HG03565 (cell line): Measurements from ENCODE around the gene PLEKHM1.

Source experiments
- ATAC-seq: cut with Tn5 transposase; IDR thresholded peaks from one replicate; pipeline ENCODE4 v1.9.1; 2021; ENCODE audit warnings: mild to moderate bottlenecking, moderate library complexity; ENCODE audit not compliant: unreplicated experiment

PLEKHM1 gene

DNA sequence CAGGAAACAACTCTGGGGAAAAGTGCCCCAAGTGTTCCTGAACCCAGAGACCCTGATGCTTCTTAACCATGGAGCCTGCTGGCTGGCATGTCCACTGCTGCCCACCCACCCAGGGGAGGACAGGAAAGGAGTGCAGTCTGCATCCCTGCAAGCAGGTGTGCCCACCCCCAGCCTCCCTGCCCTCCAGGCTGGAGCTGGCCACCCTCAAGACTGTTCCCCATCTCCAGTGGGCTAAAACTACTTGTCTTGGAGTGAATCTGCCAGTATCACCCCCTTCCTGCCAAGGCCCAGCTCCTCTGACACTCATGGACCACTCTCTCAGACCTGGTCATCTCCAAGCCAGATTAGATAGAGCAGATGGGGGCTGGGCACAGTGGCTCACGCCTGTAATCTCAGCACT lies 87.6 kb downstream of the PLEKHM1 start:
- ATAC-seq: no peak

DNA sequence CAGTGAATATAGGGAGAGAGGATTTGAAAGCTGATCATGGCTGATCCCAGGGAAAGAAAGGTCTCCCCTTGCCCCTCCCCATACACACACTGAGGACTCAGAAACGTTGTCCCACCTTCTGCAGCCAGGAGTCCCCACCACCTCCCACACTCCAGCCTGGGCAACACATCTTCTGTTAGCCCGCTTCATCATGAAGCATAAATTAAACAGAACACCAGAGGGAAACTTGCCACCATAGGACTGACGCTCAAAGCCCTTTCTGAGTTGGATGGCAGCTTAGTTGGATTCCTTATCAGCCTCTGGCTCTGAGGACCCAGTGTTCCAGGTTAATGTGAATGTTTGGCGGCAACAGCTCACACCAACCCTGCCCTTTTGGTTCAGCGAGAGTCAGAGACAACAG lies 91.7 kb downstream of the PLEKHM1 start:
- ATAC-seq: no peak

DNA sequence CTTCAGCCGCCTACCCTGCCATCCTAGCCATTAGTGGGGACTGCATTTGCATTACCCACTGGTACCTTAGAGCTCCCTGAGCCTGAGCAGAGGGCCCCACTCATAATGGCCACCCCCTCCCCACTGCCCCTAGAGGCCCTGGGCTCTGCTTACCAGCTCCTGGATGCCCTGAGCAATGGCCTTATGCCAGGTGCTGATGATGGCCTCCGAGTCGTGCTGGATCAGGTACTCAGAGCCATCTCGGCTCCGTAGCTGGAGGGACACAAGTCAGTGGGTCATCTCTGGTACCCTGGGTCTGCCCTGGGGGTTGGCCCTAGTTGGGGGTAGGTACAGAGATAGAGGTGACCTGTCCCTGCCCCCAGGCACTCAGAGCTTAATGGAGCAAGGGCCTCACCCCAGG lies 92.7 kb downstream of the PLEKHM1 start:
- ATAC-seq: no peak

DNA sequence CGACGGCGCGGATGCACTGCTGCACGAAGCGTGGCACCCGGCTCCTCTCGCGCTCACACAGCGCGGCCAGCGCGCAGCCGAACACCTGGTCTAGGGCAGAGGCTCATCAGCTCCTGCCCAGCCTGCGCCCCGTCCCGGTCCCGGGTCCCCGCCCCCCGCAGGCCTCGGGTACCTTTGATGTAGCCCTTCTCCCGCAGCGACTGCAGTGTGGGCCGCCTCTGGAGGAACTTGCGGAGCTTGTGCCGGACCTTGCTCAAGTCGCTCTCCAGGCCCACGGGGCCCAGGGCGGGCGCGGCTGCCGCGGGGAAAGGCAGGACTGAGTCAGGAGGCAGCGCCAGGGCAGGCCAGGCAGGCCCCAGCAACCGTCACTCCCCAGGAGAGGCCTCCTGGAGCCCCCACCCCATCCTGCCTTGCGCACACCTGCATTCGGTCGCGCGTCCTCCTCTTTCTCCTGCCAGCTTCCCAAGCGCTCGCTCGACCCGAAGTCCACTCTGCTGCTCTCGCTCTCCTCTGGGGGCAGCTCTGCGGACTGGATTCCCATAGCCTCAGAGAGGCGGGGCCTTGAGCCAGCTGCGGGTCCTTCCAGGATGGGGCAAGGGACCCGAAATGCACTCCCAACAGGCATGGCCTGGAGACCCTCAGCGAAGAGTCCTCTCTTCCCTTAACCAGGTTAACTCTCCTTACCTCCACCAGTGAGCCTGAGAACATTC lies 93.9 kb downstream of the PLEKHM1 start:
- ATAC-seq: no peak

DNA sequence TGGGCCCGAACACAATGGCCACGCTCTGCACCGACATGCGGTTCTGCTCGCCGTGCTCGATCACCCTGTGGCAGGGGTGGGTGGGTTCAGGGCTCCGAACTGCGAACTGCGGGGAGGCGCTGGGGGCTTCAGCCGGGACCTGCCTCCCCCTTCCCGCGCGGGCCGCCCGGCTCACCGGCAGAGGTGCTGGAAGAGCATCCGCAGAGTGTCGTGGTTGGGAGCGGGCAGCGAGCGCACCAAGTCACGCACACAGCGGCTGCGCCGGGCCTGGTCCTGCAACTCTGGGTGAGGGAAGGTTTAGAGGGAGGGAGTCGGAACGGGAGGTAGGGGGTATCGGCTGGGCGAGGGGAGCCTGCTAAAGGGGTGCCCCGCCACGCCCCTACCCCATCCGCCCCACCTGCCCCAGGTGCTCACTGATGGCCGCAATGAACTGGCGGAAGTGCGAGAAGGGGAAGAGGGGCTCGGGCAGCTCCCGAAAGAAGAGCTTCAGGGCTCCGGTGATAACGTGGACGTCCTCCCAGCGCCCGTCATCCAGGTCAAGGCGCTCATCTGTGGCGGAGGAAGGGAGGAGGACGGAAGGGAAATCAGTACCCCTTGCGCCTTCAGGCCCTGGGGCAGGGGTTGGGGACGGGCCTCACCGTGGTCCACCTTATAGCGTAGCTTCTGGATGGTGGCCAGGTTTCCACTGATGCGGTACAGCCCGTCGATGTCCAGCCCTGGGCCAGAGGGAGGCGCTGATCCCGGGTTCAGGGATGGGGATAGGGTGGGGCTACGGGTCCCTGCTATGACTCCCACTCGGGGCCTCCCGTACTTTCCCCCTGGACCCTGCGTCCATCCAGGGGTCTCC lies 94.7 kb downstream of the PLEKHM1 start:
- no peak for ATAC-seq

DNA sequence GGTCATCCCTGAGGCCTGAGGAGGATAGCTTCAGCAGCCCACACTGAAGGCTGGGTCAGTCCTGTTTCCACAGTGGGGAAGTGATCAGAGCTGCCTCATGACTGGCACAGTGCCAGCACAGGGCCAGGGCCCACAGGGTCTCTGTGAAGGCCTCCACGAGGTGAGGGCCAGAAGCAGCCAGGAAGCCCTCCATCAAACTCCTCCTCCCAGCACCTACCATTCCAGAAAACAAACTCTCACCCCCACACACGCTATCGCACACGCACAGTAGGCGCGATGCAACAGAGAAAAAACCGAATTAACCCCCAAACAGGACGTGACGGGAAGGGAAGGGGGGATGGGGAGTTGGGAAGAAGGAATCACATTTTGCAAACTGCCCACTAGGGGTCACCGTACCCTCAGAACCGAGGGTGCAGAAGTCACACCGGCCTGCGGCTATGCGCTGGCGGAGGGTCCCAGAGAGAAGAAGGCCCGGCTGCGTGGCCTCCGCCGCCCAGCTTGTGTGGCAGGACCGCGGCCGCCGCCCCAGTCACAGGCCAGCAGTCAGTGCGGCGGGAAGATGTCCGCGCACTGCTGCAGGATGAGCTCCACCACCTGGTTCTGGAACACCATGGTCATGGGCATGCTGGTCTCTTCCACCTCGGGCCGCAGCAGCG lies 95.5 kb downstream of the PLEKHM1 start:
- ATAC-seq: no peak

DNA sequence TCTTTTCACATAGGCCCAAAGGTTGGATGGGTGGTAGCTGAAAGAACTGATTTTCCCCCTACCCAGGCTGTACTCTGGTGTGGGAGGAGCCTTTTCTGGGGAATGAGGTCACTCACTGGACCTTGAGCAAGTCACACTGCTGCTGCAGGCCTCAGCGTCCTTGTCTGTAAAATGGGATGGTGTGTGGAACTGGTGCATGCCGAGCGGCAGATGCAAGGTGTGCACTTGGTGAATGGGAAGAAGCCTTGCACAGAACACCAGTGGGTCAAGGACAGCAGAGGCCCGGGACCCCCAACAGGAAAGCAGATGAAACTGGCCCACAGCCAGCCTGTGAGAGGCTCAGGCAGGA lies 96.0 kb downstream of the PLEKHM1 start:
- ATAC-seq: no peak

DNA sequence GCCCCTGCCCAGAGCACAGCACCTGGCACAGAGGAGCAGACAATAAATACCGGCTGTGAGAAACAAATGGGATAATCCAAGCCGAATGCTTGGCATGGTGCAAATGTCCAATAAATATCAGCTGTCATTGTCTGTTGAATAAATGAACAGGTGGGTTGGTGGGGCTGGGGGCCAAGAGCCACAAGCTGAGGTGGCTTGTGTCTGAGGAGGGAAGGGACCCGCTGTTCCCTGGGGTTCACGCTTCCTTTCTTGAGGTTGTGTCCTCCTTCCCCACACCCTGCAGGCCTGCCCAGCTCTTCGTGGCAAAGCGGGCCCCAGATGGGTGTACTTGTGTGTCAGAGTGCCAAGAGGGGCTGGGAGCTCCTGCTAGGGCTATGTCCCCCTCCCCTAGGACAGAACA lies 96.4 kb downstream of the PLEKHM1 start:
- ATAC-seq: no peak

DNA sequence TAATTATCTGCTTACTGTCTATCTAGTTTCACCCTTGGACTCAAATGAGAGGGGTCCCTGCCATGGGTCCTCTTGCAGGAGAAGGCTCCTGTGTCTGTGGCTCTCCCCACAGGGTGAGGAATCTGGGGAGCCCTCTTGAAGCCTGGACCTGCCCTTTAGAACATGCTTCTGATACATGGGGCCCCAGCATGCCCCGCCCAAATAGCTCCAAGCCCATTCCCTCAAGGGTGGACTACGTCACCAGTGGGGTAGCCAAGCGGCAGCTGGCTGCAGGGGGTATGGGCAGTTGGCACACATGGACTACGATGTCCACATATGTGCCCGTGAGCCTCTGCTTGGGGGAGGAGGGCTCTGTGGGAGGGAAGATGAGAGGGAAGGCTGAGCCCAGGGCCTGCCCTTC lies 97.1 kb downstream of the PLEKHM1 start:
- ATAC-seq: no peak

DNA sequence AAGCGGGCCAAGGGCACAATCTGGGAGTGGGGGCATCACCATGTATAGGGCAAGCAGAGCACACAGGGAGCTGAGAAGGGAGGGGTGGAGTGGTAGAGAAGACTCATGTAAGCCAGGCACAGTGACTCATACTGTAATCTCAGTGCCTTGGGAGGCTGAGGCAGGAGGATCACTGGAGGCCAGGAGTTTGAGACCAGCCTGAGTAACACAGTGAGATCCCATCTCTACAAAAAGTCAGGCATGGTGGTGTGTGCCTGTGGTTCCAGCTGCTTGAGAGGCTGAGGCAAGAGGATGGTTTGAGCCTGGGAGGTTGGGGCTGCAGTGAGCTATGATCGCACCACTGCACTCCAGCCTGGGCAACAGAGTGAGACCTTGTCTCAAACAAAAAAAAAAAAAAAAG lies 98.6 kb downstream of the PLEKHM1 start:
- no peak for ATAC-seq

DNA sequence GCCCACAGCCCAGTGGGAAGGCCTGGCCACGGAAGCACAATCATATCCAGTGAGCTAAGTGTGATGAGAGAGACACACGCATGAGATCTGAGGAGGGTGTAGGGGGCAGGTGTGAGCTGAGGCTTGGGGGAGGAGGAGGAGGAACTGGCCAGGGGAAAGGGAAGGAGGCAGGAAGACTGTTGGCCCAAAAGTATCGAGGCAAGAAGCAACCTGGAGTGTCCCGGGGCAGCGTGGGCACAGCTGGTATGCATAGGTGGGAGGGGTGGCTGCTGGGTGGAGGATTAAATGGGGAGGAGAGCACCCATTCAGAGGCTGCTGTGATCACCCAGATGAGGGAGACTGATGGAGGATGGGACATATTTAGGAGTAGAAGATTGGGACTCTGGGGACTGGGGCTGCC lies 99.2 kb downstream of the PLEKHM1 start:
- ATAC-seq: no peak

DNA sequence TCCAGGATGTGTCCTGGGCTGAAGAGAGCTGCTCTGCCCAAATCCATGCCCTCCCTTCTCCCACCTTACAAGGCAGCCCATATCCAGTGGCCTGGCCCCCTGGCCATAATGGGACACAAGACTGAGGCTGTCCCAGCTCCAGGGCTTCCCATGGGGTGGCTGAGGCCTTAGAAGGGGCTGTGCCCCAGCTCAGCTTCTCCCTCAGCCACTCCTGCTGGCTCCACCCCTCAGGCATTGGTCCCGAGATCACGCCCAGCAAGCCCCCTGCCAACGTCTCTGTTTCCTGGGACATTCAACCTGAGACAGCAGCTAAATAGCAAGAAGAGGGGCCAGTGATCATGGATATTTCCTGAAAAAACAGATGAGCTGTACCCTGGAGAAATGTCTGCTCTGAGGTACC lies 101.2 kb downstream of the PLEKHM1 start:
- no peak for ATAC-seq

DNA sequence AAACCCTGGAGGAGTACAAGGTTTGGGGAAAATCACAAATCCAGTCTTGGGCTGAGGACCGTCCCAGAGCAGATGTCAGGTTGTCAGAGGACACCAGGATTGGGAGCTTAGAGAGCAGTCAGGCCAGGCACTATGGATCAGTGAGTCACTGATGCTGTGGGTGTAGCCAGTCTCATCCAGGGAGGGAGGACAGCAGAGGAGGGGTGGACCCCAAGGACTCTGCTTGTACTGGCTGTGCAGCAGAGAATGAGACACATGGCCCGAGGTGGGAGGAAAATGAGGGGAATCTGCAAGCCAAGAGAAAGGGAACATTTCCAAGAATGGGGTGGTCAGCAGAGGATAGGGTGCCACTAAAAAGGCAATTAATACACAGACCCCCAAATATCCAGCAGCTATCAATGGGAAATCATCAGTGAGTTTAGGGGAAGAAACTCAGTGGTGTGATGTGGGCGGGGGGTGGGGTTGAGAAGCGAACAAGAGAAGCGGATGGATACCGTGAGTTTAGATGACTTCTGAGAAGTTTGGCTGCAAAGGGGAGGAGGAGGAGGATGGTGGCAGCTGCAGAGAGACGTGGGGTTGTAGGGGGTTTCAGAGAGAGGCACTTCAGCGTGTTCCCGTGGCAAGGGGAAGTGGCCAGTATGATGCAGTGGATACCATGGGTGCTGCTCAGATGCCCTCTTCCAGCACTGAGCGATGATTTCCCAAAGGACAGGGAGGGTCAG lies 101.8 kb downstream of the PLEKHM1 start:
- ATAC-seq: no peak

DNA sequence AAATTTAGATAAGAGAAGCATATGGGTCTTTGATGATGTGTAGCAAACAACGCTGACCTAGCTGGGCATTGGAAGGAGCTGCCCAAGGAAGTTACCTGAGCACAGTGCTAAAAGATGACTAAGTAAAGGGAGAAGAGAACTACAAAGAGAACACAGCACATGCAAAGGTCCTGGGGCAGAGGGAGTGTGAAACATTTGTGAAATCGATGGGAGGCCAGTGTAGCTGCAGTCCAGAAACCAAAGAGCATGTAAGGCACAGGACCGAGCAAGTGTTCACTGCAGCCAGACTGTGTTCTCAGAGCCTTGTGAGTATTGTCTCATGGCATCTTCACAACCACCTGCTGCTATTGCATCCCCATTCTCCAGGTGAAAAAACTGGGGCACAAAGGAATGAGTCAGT lies 102.8 kb downstream of the PLEKHM1 start:
- no peak for ATAC-seq

DNA sequence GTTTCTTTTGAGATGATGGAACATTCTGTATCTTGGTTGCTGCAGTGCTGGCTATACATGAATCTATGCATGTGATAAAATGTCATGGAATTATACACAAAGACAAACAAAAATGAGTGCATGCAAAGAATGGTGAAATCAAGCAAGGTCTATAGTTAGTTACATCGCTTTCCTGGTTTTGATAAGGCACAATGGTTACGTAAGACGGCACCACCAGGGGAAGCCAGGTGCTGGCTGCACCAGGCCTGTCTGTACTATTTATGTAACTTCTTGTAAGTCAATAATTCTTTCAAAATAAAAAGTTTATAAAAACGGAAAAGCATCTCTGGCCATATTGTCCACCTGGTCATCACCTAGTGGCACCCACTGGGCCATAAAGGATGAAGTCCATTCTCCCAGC lies 104.3 kb downstream of the PLEKHM1 start:
- ATAC-seq: no peak
